A673 (cell line): ENCODE results near the gene ACOT7.

Source experiments
- CTCF ChIP-seq: fragments of 300-800, 200-600 bp; sonication (generic); conservative IDR thresholded peaks from 2 replicates; pipeline ENCODE4 v1.5.1; 2017; ENCODE audit warnings: low read depth, mild to moderate bottlenecking, antibody characterized with exemption, low read length, moderate library complexity, mixed read lengths
- EZH2 ChIP-seq: fragments of 200-600 bp; sonication (generic); IDR thresholded peaks from 2 replicates; pipeline ENCODE4 v1.6.1; 2017; ENCODE audit warnings: borderline replicate concordance, low read depth, mild to moderate bottlenecking, mixed read lengths, antibody characterized with exemption, low read length; ENCODE audit not compliant: poor library complexity, severe bottlenecking

GRCh38 chr1:6248161-6248776 is 145.3 kb downstream of the ACOT7 start:
- TF ChIP-seq CTCF (no peak), EZH2 (no peak)
